Activated CD8-positive, alpha-beta T cell treated with anti-CD3 and anti-CD28 coated beads, Interleukin-2, amount 10 ng/mL, durations not matched to agents 7 days and 5 days (primary cell): ENCODE data around the gene CRIP2. TPM values are rescaled to one million over a fixed set of nuclear protein-coding genes. Genes with fewer than 3 reads are reported as not detected.

Source experiments
- ATAC-seq: fragments of 150-1000 bp; cut with Tn5 transposase; one replicate; pipeline ENCODE4 v1.10.0; 2021; ENCODE audit warnings: moderate library complexity
- CTCF ChIA-PET: fragments of 350-600 bp; sonication (Branson Sonifier 250); formaldehyde crosslinking; loops from one replicate; lab custom pipeline; 2021; ENCODE audit warnings: antibody characterized with exemption; lab: Charles Lee
- POLR2A ChIA-PET: fragments of 350-600 bp; sonication (Branson Sonifier 250); formaldehyde crosslinking; loops from one replicate; lab custom pipeline; 2021; ENCODE audit warnings: antibody characterized with exemption; lab: Charles Lee
- DNase-seq: peaks from one replicate; pipeline ENCODE4 v3.0.0-alpha.2; 2020
- H3K27ac Mint-ChIP-seq: one replicate; pipeline ENCODE4 v1.8.0; 2021; ENCODE audit warnings: mild to moderate bottlenecking, mixed read lengths
- H3K27me3 Mint-ChIP-seq: one replicate; pipeline ENCODE4 v1.8.0; 2021; ENCODE audit warnings: low read depth, mixed read lengths
- H3K36me3 Mint-ChIP-seq: one replicate; pipeline ENCODE4 v1.8.0; 2021; ENCODE audit warnings: low read depth, mixed read lengths
- H3K4me1 Mint-ChIP-seq: one replicate; pipeline ENCODE4 v1.8.0; 2021; ENCODE audit warnings: low read depth, mixed read lengths
- H3K4me3 Mint-ChIP-seq: one replicate; pipeline ENCODE4 v1.8.0; 2021; ENCODE audit warnings: mild to moderate bottlenecking, mixed read lengths
- H3K9me3 Mint-ChIP-seq: one replicate; pipeline ENCODE4 v1.8.0; 2022; ENCODE audit warnings: mixed read lengths; ENCODE audit not compliant: insufficient read depth
- total RNA-seq, 2 experiments: library from RNA; stranded (reverse); gene quantifications; one replicate each; pipeline ENCODE4 v1.2.3, GENCODE V29; 2021

The CRIP2 gene
- total RNA-seq, 2 experiments from 2014 or later = 0.21 to 0.31 TPM

GRCh38 chr14:105455766-105456660 lies 18.6 kb upstream of the CRIP2 start:
- no peak overlapping the region for H3K4me3 Mint-ChIP-seq
- H3K4me1 Mint-ChIP-seq = no peaks in the 10 kb centered on the region
- ChIA-PET CTCF (no interaction called here), POLR2A (no interaction called here)
- DNase-seq (no peak), ATAC-seq (no peak)
- no peaks in the 10 kb centered on the region for H3K27me3 Mint-ChIP-seq
- H3K9me3 Mint-ChIP-seq = no peaks in the 10 kb centered on the region
- H3K27ac Mint-ChIP-seq = no peak overlapping the region
- peaks cover 9% of the 10 kb centered on the region for H3K36me3 Mint-ChIP-seq

- CTCF ChIA-PET = interaction anchor here (1.4 kb wide), 1 partner anchor 105 kb away, joined by 3 read pairs; no protein-coding TSS in a partner anchor
- Mint-ChIP-seq H3K9me3 (no peaks in the 10 kb centered on the region), H3K27me3 (no peaks in the 10 kb centered on the region), H3K4me1 (no peaks in the 10 kb centered on the region), H3K36me3 (peaks cover 10% of the 10 kb centered on the region), H3K4me3 (no peak overlapping the region), H3K27ac (no peak overlapping the region)
- ATAC-seq (no peak), DNase-seq (no peak)
- POLR2A ChIA-PET = interaction anchor here (1.1 kb wide), 1 partner anchor 17 kb away, joined by 4 read pairs; no protein-coding TSS in a partner anchor
Measured at GRCh38 chr14:105456736-105457617, 17.6 kb upstream of the CRIP2 start.

DNA sequence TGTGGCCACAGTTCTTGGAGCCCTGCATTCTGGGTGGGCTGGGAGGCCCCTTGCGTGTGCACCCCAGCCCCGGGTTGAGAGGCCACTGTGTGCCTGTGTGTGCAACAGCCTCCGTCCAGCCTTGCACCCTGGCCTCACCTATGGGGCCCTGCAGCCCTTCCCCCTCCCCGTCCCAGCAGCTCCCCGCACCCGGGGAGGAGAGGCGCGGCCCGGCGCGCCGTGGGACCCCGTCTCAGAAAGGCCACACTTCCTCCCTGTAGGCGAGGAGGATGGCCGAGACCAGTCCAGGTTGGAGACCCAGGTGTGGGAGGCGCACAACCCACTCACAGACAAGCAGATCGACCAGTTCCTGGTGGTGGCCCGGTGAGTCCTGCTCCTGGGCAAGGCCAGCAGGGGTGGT lies 16.6 kb upstream of the CRIP2 start:
- ChIA-PET CTCF (interaction anchor here (1.4 kb wide), 1 partner anchor 106 kb away, joined by 3 read pairs; no protein-coding TSS in a partner anchor), POLR2A (interaction anchor here (1.1 kb wide), 1 partner anchor 16 kb away, joined by 4 read pairs; no protein-coding TSS in a partner anchor)
- no peak overlapping the region for H3K4me3 Mint-ChIP-seq
- no peaks in the 10 kb centered on the region for H3K4me1 Mint-ChIP-seq
- H3K36me3 Mint-ChIP-seq = peaks cover 11% of the 10 kb centered on the region
- no peak for DNase-seq
- no peaks in the 10 kb centered on the region for H3K9me3 Mint-ChIP-seq
- ATAC-seq = no peak
- H3K27ac Mint-ChIP-seq = no peak overlapping the region
- H3K27me3 Mint-ChIP-seq = no peaks in the 10 kb centered on the region

DNA sequence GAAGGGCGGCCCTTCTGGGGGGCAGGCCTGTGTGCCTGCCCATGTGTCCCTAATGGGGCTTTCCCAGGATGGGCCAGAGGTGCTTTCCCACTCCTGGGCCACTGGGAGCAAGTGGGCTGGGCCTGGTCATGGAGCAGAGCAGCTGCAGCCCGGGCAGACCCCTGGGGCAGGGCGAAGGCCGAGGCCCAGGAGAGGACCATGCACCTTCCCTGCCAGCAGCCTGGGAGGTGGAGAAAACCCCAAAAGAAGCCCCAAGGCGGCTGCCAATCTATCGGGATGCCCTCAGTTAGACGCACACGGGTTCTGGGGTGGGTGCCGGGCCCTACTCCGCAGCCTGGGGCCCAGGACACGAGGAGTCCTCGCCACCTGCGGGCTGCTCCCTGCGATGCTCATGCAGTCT lies 16.1 kb upstream of the CRIP2 start:
- no peaks in the 10 kb centered on the region for H3K4me1 Mint-ChIP-seq
- H3K27ac Mint-ChIP-seq = no peak overlapping the region
- no peak overlapping the region for H3K4me3 Mint-ChIP-seq
- ChIA-PET CTCF (no interaction called here), POLR2A (no interaction called here)
- no peaks in the 10 kb centered on the region for H3K27me3 Mint-ChIP-seq
- ATAC-seq (no peak), DNase-seq (no peak)
- peaks cover 14% of the 10 kb centered on the region for H3K36me3 Mint-ChIP-seq
- no peaks in the 10 kb centered on the region for H3K9me3 Mint-ChIP-seq

GRCh38 chr14:105460116-105460515 lies 14.5 kb upstream of the CRIP2 start:
- ATAC-seq = no peak
- Mint-ChIP-seq H3K4me3 (no peak overlapping the region), H3K9me3 (no peaks in the 10 kb centered on the region), H3K27me3 (no peaks in the 10 kb centered on the region), H3K36me3 (peaks cover 14% of the 10 kb centered on the region), H3K4me1 (no peaks in the 10 kb centered on the region), H3K27ac (no peak overlapping the region)
- DNase-seq = no peak
- ChIA-PET POLR2A (no interaction called here), CTCF (no interaction called here)

DNA sequence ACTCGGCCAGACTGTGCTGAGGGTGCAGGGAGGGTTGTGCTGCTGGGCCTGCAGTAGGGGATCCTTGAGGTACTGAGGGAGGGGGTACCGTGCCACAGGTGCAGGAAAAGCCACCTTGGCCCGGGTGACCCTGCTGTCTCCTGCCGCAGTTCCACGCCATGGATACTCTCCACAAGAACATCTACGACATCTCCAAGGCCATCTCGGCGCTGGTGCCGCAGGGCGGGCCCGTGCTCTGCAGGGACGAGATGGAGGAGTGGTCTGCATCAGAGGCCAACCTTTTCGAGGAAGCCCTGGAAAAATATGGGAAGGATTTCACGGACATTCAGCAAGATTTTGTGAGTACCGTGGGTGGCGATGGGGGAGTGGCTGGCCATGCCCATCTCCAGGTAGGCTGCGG lies 14.0 kb upstream of the CRIP2 start:
- no peak for ATAC-seq
- no peak overlapping the region for H3K27ac Mint-ChIP-seq
- H3K36me3 Mint-ChIP-seq = peaks cover 11% of the 10 kb centered on the region
- H3K9me3 Mint-ChIP-seq = no peaks in the 10 kb centered on the region
- H3K4me1 Mint-ChIP-seq = no peaks in the 10 kb centered on the region
- DNase-seq = no peak
- no peak overlapping the region for H3K4me3 Mint-ChIP-seq
- ChIA-PET POLR2A (no interaction called here), CTCF (no interaction called here)
- no peaks in the 10 kb centered on the region for H3K27me3 Mint-ChIP-seq

GRCh38 chr14:105461903-105462302 lies 12.7 kb upstream of the CRIP2 start:
- no peak for DNase-seq
- CTCF ChIA-PET = no interaction called here
- H3K27ac Mint-ChIP-seq = no peak overlapping the region
- H3K27me3 Mint-ChIP-seq = no peaks in the 10 kb centered on the region
- ATAC-seq = no peak
- H3K4me3 Mint-ChIP-seq = no peak overlapping the region
- H3K9me3 Mint-ChIP-seq = no peaks in the 10 kb centered on the region
- H3K4me1 Mint-ChIP-seq = no peaks in the 10 kb centered on the region
- H3K36me3 Mint-ChIP-seq = peaks cover 10% of the 10 kb centered on the region
- POLR2A ChIA-PET = no interaction called here

DNA sequence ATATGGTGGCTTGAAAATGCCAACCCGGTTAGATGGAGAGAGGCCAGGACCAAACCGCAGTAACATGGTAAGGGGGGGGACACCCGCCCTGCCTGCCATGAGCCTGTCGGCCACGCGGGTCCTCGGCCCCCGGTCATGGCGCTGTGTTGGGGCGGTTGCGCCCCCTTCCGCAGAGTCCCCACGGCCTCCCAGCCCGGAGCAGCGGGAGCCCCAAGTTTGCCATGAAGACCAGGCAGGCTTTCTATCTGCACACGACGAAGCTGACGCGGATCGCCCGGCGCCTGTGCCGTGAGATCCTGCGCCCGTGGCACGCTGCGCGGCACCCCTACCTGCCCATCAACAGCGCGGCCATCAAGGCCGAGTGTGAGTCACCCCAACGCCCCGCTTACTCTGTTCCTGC lies 10.1 kb upstream of the CRIP2 start:
- DNase-seq (no peak), ATAC-seq (no peak)
- CTCF ChIA-PET = no interaction called here
- peaks cover 10% of the 10 kb centered on the region for H3K36me3 Mint-ChIP-seq
- POLR2A ChIA-PET = no interaction called here
- no peaks in the 10 kb centered on the region for H3K9me3 Mint-ChIP-seq
- H3K27me3 Mint-ChIP-seq = no peaks in the 10 kb centered on the region
- no peak overlapping the region for H3K4me3 Mint-ChIP-seq
- H3K4me1 Mint-ChIP-seq = no peaks in the 10 kb centered on the region
- H3K27ac Mint-ChIP-seq = no peak overlapping the region

DNA sequence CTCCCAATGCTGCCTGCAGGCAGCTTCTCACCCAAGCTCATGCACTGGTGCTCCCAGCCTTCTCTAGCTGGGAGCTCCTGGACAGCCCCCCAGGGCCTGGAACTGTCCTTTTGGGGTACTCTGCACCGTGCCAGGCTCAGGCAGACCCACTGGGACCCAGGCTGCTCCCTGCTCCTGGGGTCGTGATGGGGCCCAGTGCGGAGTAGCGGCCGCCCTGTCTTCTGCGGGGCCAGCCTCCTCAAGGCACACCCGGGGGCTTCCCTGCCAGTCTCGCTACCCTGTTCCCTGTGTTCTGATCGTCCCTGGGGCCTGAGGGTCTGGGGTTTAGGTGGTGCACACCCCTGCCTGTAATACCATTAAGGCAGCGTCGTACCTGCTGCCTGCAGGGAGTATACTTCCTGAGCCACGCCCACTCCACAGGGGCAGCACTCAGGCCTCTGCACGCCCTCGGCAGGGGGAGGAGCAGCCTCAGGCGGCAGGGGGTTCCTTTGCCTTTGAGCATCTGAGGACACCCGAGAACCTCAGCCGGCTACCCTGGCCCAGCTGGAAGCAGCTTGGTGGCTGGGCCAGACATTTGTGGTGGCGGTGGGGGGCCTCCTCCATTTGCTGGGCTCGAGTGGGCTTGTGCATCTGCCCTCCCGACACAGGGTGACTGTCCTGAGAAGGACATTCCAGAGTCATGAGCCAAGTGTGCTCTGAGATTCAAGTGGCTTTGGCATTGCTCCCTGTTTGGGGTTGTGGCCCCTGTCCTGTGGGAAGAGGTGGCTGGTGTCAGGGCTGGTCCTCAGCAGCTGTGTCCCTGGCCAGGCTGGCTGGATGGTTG lies 9.2 kb upstream of the CRIP2 start:
- DNase-seq (no peak), ATAC-seq (no peak)
- Mint-ChIP-seq H3K27ac (no peak overlapping the region), H3K9me3 (no peaks in the 10 kb centered on the region), H3K27me3 (no peaks in the 10 kb centered on the region), H3K4me1 (no peaks in the 10 kb centered on the region), H3K36me3 (peaks cover 10% of the 10 kb centered on the region), H3K4me3 (no peak overlapping the region)
- CTCF ChIA-PET = no interaction called here
- POLR2A ChIA-PET = no interaction called here

GRCh38 chr14:105466531-105467248 lies 7.9 kb upstream of the CRIP2 start:
- DNase-seq (no peak), ATAC-seq (no peak)
- H3K4me1 Mint-ChIP-seq = no peaks in the 10 kb centered on the region
- no peaks in the 10 kb centered on the region for H3K9me3 Mint-ChIP-seq
- CTCF ChIA-PET = no interaction called here
- peaks cover 7% of the 10 kb centered on the region for H3K36me3 Mint-ChIP-seq
- H3K4me3 Mint-ChIP-seq = no peak overlapping the region
- no peaks in the 10 kb centered on the region for H3K27me3 Mint-ChIP-seq
- POLR2A ChIA-PET = no interaction called here
- H3K27ac Mint-ChIP-seq = no peak overlapping the region
